ENCODE measurements around the gene LAMC1.
A peak's percentile ranks its signal among the peaks of the same experiment; 100 is the strongest.

LAMC1 gene

DNA sequence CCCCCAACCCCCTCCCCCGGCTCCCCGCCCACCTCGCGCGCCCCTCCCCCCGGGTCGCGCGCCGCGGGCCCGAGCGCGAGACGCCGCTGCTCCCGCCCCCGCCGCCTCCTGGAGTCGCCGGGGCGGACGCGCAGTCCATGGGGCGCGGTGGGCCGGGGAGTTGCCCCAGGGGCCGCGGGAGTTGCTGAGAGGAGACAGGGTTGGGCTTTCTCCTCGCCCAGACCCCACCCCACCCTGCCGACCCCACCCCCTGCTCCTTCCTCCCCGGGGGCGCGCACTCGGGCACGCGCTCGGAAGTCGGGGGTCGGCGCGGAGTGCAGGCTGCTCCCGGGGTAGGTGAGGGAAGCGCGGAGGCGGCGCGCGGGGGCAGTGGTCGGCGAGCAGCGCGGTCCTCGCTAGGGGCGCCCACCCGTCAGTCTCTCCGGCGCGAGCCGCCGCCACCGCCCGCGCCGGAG is at the start of gene LAMC1:
Gene LAMC1 (plus strand): TSS at position 275 of the 455 bp plus-strand sequence. CDS start 297 bp downstream, outside the sequence.
- ChIA-PET POLR2A (no interaction called here), CTCF (no interaction called here)
- DNase-seq (ENCODE audit: low read depth, low spot score), result no peak
- TF ChIP-seq, protein P1, sequence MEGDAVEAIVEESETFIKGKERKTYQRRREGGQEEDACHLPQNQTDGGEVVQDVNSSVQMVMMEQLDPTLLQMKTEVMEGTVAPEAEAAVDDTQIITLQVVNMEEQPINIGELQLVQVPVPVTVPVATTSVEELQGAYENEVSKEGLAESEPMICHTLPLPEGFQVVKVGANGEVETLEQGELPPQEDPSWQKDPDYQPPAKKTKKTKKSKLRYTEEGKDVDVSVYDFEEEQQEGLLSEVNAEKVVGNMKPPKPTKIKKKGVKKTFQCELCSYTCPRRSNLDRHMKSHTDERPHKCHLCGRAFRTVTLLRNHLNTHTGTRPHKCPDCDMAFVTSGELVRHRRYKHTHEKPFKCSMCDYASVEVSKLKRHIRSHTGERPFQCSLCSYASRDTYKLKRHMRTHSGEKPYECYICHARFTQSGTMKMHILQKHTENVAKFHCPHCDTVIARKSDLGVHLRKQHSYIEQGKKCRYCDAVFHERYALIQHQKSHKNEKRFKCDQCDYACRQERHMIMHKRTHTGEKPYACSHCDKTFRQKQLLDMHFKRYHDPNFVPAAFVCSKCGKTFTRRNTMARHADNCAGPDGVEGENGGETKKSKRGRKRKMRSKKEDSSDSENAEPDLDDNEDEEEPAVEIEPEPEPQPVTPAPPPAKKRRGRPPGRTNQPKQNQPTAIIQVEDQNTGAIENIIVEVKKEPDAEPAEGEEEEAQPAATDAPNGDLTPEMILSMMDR (IDR thresholded peaks at IDR 0.05; ENCODE audit: insufficient read depth, low read length, missing control alignments), result no peak
- H3K4me3 ChIP-seq (ENCODE audit: low read depth, low read length), result peak within 1 kb of the TSS; percentile 87

- ChIA-PET POLR2A (no interaction called here), CTCF (interaction anchor here (0.8 to 2.9 kb wide), 5 partner anchors 10 to 24 kb away, joined by 3 to 16 read pairs (median 7); no protein-coding TSS in a partner anchor)
- H3K4me3 ChIP-seq (ENCODE audit: low read depth, low read length), result no peak overlapping the region
- TF ChIP-seq, protein P1 (IDR thresholded peaks at IDR 0.05; ENCODE audit: insufficient read depth, low read length, missing control alignments), result no peak
- DNase-seq (ENCODE audit: low read depth, low spot score), result no peak
These were observed 48.6 kb upstream of the LAMC1 start for GRCh38 chr1:182974506-182975191.

DNA sequence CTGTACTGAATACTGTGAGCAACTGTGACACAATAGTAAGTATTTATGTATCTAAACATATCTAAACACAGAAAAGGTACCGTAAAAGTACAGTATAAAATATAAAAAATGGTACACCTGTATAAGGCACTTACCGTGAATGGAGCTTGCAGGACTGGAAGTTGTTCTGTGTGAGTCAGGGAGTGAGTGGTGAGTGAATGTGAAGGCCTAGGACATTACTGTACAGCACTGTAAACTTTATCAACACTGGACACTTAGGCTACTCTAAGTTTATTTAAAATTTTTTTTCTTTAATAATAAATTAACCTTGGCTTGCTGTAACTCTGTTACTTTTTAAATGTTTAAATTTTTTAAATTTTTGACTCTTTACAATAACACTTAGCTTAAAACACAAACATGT is 45.7 kb upstream of the LAMC1 start:
- CTCF ChIA-PET, result interaction anchor here (1.0 to 1.3 kb wide), 3 partner anchors 13 to 22 kb away, joined by 3 to 4 read pairs (median 4); no protein-coding TSS in a partner anchor

GRCh38 chr1:182978151-182978853 is 44.9 kb upstream of the LAMC1 start:
- TF ChIP-seq, protein P1 (IDR thresholded peaks at IDR 0.05; ENCODE audit: insufficient read depth, low read length, missing control alignments), result no peak
- no peak overlapping the region for H3K4me3 ChIP-seq (ENCODE audit: low read depth, low read length)
- DNase-seq (ENCODE audit: low read depth, low spot score), result no peak
- POLR2A ChIA-PET, result no interaction called here
- CTCF ChIA-PET, result interaction anchor here (1.0 to 1.2 kb wide), 2 partner anchors 14 to 16 kb away, joined by 4 read pairs; no protein-coding TSS in a partner anchor

More for the DNA sequence above, 45.7 kb upstream of the LAMC1 start:
- no peak for DNase-seq (ENCODE audit: low read depth, low spot score)
- H3K4me3 ChIP-seq (ENCODE audit: low read depth, low read length), result no peak overlapping the region
- TF ChIP-seq, protein P1 (IDR thresholded peaks at IDR 0.05; ENCODE audit: insufficient read depth, low read length, missing control alignments), result no peak
- POLR2A ChIA-PET, result no interaction called here

- H3K4me3 ChIP-seq (ENCODE audit: low read depth, low read length), result no peak overlapping the region
- TF ChIP-seq, protein P1 (IDR thresholded peaks at IDR 0.05; ENCODE audit: insufficient read depth, low read length, missing control alignments), result no peak
- DNase-seq (ENCODE audit: low read depth, low spot score), result no peak
- CTCF ChIA-PET, result no interaction called here
- POLR2A ChIA-PET, result no interaction called here
These were observed 39.1 kb upstream of the LAMC1 start for GRCh38 chr1:182984138-182984537.

GRCh38 chr1:182984621-182985020 is 38.6 kb upstream of the LAMC1 start:
- CTCF ChIA-PET, result interaction anchor here (0.7 to 0.8 kb wide), 2 partner anchors 22 to 35 kb away, joined by 3 to 4 read pairs; no protein-coding TSS in a partner anchor
- TF ChIP-seq, protein P1 (IDR thresholded peaks at IDR 0.05; ENCODE audit: insufficient read depth, low read length, missing control alignments), result no peak
- H3K4me3 ChIP-seq (ENCODE audit: low read depth, low read length), result no peak overlapping the region
- no peak for DNase-seq (ENCODE audit: low read depth, low spot score)
- POLR2A ChIA-PET, result no interaction called here
